Measurements from ENCODE around the gene PXYLP1. TPM values are rescaled to one million over a fixed set of nuclear protein-coding genes. Genes with fewer than 3 reads are reported as not detected.
"Not testable (repeated sequence)": the region's sequence is repeated elsewhere in the genome, so short reads cannot be mapped to it uniquely, and the experiment has no call there.

The PXYLP1 gene
- polyA plus RNA-seq, 1 donor from 2014 or later = 109 TPM

DNA sequence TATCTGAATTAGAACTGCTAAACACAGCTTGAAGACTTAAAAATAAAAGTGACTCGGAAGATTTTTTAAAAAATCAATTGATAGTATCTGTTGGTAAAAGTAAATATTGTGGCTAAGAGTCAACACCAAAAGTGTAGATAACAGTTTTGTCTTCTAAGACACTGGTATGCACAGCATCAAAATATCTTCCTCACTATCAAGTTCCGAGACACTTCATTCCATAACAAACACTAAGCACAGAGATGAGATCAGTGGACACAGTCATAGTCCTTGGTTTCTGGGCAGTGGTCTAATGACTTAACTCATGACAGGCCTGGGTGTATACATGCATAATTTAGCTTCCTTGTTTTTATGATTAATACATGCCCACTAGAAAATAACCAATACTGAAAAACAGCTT, 63.2 kb downstream of the PXYLP1 start:
- no peaks in the 10 kb centered on the region for H4K20me1 ChIP-seq (ENCODE audit: insufficient read depth)
- H3K4me2 ChIP-seq (ENCODE audit: low read length) = no peak overlapping the region
- TF ChIP-seq CTCF (IDR thresholded peaks at IDR 0.05; ENCODE audit: poor library complexity, severe bottlenecking) (no peak), TAF1 (IDR thresholded peaks at IDR 0.05; ENCODE audit: low read depth) (no peak), RAD21 (conservative IDR thresholded peaks at IDR 0.05) (no peak), EP300 (conservative IDR thresholded peaks at IDR 0.05; ENCODE audit: poor library complexity, severe bottlenecking) (no peak), MXI1 (conservative IDR thresholded peaks at IDR 0.05; ENCODE audit: poor library complexity, severe bottlenecking) (no peak), POLR2AphosphoS5 (IDR thresholded peaks at IDR 0.05) (no peak), EZH2 (IDR thresholded peaks at IDR 0.05; ENCODE audit: borderline replicate concordance, insufficient read depth, low read length, poor library complexity, severe bottlenecking) (no peak), SMC3 (conservative IDR thresholded peaks at IDR 0.05; ENCODE audit: poor library complexity) (no peak), REST (IDR thresholded peaks at IDR 0.05; ENCODE audit: borderline replicate concordance) (no peak)
- H3K36me3 ChIP-seq (ENCODE audit: insufficient read depth, low read length) = no peaks in the 10 kb centered on the region
- no peak overlapping the region for H3K9ac ChIP-seq (ENCODE audit: low read length)
- H3F3A ChIP-seq (ENCODE audit: insufficient read depth, low read length, poor library complexity, severe bottlenecking) = no peaks in the 10 kb centered on the region
- no peaks in the 10 kb centered on the region for H3K27me3 ChIP-seq (ENCODE audit: insufficient read depth, low read depth, low read length)
- no peak overlapping the region for H3K4me3 ChIP-seq (ENCODE audit: low read length)
- no peak overlapping the region for H3K27ac ChIP-seq (ENCODE audit: low read length)
- no peaks in the 10 kb centered on the region for H3K79me2 ChIP-seq (replicated peaks; ENCODE audit: insufficient read depth, low read length)
- no peak overlapping the region for H2AFZ ChIP-seq (ENCODE audit: low read depth, low read length)
- no peaks in the 10 kb centered on the region for H3K9me2 ChIP-seq (ENCODE audit: insufficient read depth, low read length)
- no peaks in the 10 kb centered on the region for H3K9me3 ChIP-seq (ENCODE audit: low read length)

GRCh38 chr3:141300426-141300825, 68.8 kb downstream of the PXYLP1 start:
- H3K9me3 ChIP-seq (ENCODE audit: low read length); H4K20me1 ChIP-seq (ENCODE audit: insufficient read depth); H3K9ac ChIP-seq (ENCODE audit: low read length); H3K27ac ChIP-seq (ENCODE audit: low read length); H2AFZ ChIP-seq (ENCODE audit: low read depth, low read length); H3K27me3 ChIP-seq (ENCODE audit: insufficient read depth, low read depth, low read length); H3K4me3 ChIP-seq (ENCODE audit: low read length); H3K79me2 ChIP-seq (replicated peaks; ENCODE audit: insufficient read depth, low read length); H3K36me3 ChIP-seq (ENCODE audit: insufficient read depth, low read length); H3K4me2 ChIP-seq (ENCODE audit: low read length); H3F3A ChIP-seq (ENCODE audit: insufficient read depth, low read length, poor library complexity, severe bottlenecking); H3K9me2 ChIP-seq (ENCODE audit: insufficient read depth, low read length): not testable (repeated sequence)

All from neural cell (in vitro differentiated cells).